Measurements from ENCODE around the gene TEX51.

The TEX51 gene

GRCh38 chr2:126894082-126894481 is 4.6 kb upstream of the TEX51 start:
- no peak for DNase-seq

DNA sequence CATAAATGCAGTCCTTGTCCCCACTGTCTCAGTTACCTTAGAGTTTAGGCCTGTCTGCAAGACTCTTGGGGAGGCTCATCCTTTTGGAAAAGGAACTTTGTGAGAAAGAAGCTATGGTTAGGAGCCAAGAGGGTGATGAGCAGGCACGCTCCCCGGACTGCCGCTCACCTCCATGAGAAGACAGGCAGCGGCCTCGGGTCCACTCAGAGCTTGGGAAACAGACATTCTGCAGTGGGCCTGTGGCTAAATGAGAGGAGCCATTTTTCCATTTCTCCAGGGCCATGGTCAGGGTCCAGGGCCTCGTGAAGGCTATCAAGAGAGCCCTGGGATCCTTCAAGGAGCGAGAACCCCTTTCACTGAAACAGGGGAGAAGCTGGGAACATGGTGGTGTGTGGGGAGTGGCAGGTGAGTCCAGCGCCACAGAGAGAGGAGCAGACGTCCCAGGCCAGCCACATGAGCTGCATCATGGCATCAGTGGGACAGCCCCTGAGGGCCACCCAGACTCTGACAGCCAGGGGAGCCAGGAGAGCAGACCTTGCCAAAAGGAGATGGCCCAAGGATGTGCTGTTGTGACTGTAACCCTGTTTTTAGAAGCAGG is 4.0 kb upstream of the TEX51 start:
- no peak for DNase-seq

GRCh38 chr2:126895336-126895735 is 3.4 kb upstream of the TEX51 start:
- DNase-seq, result no peak

DNA sequence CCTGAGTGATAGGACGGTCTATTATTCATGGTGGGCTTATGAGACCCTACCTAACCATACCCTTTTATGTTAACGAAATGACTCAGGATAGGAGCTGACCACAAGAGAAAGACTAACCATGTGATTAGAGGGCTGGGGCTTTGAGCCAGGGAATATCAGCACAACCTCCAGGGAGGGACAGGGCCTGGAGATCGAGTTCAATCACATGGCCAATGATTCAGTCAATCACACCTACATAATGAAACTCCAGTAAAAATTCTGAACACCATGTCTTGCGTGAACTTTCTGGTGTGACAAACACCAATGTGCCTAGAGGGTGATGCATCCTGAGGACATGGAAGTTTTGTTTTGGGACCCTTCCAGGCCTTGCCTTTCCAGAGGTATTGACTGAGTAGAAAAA is 2.2 kb upstream of the TEX51 start:
- no peak for DNase-seq

GRCh38 chr2:126899616-126900185 is 1.0 kb downstream of the TEX51 start:
- DNase-seq, result no peak

DNA sequence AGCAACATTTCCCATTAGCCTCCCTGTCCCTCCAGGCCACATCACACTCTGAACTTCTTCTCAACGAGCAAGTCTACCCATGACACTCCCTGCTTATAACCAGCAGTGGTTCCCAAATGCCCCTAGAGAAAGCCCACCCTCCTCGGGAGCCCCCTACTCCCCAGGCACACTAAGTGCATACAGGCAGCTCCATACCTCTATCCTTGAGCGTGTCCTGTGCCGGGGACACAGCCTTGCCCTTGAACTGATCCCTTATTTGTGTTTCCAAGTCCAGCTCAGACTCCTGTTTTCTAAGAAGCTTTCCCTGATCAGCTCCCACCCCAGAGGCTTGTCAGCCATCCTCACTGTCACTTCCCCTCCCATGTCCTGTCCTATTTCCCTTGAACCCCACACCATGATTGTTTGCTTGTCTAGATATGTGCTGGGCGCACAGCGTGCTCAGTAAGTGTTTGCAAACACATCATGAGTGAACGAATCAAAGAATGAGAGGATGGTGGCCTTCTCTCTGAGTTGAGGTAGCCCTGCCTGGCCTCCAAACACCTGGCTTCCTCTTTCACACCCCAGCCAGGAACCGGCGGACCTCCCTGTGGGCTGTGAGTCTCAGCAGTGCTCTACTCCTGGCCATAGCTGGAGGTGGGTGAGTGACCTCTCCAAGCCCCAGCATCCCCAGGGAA is 2.1 kb downstream of the TEX51 start:
- no peak for DNase-seq

DNA sequence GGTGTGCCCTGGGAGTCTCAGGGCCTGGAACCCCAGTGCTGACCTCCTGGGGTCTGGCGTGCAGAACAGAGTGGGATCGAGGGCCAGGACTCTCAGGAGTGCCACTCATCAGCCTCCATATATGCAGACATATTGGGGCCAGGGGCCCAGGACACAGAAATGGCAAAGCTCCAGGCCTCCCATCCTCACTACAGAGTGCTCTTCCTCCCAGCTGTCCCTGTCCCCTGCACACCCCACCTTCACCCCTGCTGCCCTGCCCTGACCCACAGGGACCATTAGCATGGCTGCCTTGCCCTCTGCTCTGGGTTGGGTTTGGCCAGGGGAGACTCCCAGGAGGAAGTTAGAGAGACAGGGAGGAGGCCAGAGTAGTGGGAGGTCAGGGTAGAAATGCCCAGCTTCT is 2.8 kb downstream of the TEX51 start:
- DNase-seq, result no peak

GRCh38 chr2:126902152-126902835 is 3.6 kb downstream of the TEX51 start:
- DNase-seq, result no peak

DNA sequence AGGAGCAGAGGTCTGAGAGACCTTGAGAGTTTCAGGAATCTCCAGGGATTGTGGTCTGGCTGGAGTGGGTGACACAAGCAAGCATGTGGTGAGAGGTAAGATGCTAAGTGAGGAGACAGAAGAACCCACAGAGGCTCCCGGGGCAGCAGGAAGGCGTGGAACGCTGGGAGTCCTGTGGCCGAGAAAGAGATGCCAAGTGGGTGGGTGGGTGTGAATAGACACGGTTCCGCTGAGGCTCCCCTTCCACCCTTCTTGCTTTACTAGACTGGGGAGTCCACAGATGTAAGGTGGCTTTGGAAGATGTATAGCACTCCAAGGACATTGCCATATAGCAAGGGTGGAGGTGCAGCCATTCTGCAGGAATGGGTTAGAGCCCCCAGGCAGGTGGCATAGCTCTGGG is 4.2 kb downstream of the TEX51 start:
- DNase-seq, result no peak

GRCh38 chr2:126905991-126906390 is 7.3 kb downstream of the TEX51 start:
- no peak for DNase-seq

DNA sequence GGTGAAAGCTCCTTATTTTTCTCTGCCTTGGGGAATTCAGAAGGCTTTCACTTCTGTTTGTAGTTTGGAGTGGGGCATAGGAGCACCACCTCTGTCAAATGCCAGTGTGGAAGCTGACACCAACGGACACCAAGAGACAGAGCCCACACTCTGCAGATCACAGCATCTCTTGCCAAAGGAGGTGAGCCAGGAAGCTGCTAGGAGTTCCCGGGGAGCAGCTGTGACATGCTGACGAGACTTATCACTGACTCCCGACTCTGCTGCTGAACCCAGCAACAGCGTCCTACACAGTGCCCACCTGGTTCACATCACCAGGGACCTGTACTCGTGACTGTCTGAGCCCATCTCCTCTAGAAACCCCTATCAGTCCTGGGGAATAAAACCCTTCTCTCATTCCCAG is 8.1 kb downstream of the TEX51 start:
- no peak for DNase-seq

GRCh38 chr2:126907671-126908070 is 9.0 kb downstream of the TEX51 start:
- no peak for DNase-seq

- DNase-seq, result no peak
Observed at GRCh38 chr2:126908721-126909177, 10.1 kb downstream of the TEX51 start.

DNA sequence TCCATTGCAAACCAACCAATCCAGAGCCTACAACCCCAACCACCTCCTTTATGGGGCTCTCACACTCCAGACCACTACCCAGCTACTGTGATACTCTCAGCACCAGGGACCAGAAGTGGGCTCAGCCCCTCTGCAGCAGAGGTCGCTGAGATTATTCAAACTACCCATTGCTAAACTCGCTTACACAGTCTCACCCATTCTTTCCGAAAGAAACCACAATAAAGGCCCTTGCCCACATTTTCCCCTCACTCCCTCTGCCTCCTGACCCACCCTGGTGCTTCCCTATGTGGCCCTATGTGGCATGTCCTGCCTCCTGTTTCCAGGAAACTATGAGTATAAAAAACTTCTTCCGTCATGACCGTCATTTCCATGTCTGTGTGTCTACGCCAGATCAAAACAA is 10.7 kb downstream of the TEX51 start:
- no peak for DNase-seq

DNA sequence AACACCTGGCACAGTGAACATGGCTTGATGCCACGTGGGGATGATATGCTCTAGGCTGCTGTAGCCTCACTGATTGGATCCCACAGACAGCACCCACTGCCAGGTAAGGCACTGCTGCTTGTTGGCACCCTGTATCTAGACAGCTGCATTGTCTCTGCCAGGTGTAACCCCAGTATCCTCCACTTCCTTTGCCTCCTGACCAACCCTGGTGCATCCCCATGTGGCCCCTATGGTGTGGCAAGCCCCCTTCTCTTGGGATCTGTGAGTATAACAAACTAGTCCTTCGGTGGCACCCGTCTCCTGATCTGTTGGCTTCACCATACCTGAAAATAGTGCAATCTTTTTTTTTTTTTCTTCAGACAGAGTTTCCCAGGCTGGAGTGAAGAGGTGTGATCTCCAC is 11.1 kb downstream of the TEX51 start:
- DNase-seq, result no peak

DNA sequence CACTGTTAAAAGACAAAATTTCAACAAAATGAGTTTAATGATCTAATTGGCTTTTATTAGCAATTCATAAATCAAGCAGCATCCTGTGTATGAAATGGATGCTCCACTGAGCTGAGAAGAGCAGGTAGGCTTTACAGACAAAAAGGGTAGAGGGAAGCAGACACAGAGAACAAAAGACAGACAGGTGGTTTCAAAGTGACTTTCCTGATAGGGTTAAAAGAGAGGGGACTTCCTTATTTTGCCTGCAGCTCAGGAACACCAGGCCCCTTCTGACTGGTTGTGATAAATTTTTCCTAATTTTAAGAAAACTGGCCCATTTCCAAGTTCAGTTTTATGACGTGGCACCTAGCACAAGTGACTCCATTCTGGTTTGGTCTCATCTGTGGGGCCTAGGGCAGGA is 11.9 kb downstream of the TEX51 start:
- DNase-seq, result no peak

DNA sequence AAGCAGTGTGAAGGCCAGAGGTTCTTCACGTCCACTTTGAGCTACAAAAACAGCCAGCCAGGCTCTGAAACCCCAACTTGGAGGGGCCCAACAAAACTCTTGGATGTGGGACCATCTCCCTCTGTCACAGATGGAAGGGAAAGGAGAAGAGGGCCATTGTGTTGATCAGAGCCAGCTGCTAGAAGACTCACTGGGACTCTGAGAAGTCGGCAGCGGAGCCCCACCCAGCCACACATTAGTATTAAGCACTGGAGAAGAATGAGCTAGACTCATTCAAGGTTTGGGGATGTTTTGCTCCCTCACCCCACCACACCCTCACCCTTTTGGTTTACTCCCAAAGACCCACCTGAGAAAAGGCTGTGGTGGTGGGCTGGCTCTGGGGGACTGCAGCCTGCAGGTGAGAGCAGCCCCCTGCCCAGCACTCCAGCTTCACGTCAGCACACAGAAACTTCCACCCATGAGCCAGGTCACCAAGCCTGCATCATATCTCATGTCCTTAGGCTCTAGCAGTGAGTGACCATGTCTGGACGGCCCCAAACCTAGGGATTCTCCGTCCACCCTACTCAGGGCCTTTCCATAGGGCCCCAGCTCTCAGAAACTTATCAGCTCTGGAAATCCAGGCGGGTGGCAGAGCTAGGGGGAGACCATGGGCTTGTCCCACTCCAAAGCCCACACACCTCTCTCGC is 12.6 kb downstream of the TEX51 start:
- no peak for DNase-seq

GRCh38 chr2:126912201-126912600 is 13.5 kb downstream of the TEX51 start:
- no peak for DNase-seq

DNA sequence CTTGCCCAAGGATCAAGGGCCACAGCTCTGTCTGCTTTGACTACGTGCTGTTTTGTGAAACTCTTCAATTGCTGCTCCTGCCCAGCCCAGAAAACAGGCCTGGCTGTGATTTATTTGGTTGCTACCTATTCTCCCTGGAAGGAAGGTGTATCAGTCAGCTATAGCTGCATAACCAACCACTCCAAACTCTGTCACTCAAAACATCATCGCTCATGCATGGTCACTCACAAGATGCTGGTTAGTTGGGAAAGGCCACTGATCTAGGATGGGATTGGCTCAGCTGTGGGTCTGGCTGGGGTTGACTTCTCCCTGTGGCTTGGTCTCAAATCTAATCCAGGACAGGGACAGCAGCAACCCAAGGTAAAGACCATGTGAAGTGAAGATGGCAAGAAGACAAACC is 14.6 kb downstream of the TEX51 start:
- no peak for DNase-seq

DNA sequence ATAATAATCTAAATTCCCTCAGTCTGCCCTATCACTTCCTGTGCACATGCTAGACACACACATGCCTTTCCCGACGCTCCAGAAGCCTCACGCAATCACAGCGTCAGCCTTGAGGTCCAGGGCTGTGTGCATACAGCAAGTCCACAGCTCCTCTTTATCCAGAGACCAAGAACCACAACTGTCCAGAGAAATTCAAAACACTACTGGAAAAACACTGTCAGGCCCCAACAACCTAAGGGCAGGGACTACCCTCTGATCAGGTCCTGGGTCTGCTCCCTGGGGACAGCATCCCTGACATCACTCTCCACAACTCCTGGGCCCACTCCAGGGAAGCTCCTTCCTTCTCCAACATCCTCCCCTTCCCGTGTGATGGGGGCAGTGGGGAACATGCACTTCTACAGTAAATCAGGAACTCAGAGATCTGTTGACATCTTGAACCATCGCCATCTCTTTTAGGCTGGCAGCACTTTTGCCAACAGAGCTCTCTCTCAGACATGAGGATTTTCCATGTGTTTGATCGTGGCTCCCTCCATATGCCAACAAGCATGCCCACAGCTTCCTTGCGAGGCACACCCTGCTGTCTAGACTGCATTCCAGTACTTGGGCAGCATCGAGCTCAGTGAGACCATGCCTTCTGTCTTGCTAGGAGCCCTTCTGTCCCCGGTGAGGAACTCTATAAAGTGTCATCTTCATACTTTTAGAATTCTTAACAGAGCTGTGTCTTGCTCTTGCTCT is 15.4 kb downstream of the TEX51 start:
- no peak for DNase-seq

DNA sequence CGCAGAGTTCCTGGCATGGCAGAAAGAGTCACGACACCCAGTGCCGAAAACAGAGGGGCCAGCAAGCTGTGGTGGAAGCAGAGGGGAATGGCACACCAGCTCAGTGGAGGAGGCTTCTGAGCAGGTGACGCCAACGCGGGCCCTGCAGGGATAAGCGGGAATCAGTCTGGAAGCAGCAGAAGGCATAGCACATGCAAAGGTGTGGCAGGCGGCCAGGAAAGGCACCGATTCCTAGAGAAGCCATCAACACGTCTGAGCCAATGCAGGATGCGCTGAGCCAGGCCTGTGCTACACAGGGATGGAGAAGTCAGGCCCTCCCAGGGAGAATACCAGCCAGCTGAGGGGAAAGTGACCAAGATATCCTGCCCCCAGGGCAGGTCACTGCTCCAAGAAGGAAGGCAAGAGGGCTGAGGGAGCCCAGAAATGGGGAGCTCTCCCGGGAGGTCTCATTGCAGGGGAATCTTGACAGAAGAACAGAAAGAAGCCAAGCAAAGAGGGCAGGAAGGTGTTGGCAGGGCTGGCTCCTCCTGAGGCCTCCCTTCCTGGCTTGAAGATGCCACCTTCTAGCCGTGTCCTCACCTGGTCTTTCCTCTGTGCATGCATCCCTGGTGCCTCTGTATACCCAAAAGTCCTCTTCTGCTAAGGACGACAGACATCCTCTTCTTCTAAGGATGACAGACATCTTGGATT is 16.3 kb downstream of the TEX51 start:
- DNase-seq, result no peak

DNA sequence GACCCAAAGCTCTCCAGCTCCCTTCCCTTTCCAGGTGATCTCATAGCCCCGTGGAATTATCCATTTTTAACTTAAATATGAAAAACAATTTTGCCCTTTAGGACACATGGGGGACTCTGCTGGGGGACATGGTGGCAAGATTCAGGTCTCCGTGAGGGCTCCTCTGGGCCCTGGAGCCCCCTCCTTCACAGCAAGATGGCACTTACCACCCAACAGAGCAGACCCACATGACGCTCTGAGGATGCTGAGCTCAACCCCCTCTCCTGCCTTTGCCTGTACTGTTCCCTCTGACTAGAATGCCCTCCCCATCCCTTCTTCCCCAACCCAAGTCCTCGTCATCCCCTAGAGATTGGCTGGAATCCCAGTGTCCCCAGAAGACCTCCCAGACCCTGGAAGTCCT is 17.2 kb downstream of the TEX51 start:
- DNase-seq, result no peak

Data from CD4-positive, alpha-beta T cell treated with Interleukin-15 for 1 hour (primary cell).